ENCODE results near the gene NUDCD3.

The NUDCD3 gene

DNA sequence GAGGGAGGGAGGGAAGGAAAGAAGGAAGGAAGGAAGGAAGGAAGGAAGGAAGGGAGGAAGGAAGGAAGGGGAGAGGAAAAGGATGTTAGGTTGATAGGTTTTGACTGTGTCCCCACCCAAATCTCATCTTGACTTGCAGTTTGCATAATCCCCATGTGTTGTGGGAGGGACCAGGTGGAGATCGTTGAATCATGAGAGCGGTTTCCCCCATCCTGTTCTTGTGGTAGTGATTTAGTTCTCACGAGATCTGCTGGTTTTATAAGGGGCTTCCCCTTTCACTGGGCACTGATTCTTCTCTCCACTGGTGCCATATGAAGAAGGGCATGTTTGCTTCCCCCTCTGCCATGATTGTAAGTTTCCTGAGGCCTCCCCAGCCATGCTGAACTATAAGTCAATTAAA, 15.1 kb upstream of the NUDCD3 start:
- no peak for DNase-seq (ENCODE audit: low spot score)
- TF ChIP-seq, protein P1, sequence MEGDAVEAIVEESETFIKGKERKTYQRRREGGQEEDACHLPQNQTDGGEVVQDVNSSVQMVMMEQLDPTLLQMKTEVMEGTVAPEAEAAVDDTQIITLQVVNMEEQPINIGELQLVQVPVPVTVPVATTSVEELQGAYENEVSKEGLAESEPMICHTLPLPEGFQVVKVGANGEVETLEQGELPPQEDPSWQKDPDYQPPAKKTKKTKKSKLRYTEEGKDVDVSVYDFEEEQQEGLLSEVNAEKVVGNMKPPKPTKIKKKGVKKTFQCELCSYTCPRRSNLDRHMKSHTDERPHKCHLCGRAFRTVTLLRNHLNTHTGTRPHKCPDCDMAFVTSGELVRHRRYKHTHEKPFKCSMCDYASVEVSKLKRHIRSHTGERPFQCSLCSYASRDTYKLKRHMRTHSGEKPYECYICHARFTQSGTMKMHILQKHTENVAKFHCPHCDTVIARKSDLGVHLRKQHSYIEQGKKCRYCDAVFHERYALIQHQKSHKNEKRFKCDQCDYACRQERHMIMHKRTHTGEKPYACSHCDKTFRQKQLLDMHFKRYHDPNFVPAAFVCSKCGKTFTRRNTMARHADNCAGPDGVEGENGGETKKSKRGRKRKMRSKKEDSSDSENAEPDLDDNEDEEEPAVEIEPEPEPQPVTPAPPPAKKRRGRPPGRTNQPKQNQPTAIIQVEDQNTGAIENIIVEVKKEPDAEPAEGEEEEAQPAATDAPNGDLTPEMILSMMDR (IDR thresholded peaks at IDR 0.05): no peak
- Histone ChIP-seq H3K27ac (no peak overlapping the region), H3K4me3 (no peak overlapping the region)

- H3K4me3 ChIP-seq: no peak overlapping the region
- TF ChIP-seq, protein P1 (IDR thresholded peaks at IDR 0.05): no peak
- no peak overlapping the region for H3K27ac ChIP-seq
- DNase-seq (ENCODE audit: low spot score): no peak
Observed at GRCh38 chr7:44498230-44498954, 7.9 kb upstream of the NUDCD3 start.

DNA sequence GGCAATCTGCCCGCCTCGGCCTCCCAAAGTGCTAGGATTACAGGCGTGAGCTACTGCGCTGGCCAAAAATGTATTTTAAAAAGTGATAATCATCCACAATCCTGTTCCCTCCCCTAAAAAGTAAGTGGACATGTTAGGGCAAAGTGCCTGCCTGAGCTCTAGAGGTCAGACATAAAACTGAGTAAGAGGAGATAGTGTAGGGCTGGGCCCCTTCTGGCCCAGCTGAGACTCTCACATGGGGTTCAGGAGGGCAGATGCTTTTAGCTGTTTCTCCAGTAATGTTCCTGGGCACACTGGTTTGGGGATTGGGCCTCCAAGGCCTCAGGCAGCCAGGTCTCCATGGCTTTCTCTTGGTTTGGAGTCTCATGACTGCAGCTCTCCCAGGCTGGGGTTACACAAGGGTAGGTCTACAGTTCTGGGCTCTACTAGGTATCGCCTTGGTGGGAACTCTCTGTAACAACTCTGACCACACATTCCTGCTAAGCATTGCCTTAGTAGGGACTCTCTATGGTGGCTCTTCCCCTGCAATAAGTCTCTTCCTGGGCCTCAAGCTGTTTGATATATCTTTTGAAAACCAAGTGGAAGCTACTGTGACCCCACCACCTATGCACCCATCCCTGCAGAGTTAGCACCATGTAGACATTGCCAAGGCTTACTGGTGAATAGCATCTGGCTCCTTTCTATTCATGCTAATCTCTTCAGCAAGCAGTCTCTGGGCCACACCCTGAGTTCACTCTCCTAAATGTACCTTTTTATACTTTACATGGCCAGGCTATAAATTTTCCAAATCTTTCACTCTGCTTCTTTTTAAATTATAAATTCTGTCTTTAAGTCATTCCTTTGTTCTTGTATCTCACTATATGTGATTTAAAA, 6.9 kb upstream of the NUDCD3 start:
- TF ChIP-seq, protein P1 (IDR thresholded peaks at IDR 0.05): no peak
- DNase-seq (ENCODE audit: low spot score): no peak
- H3K27ac ChIP-seq: no peak overlapping the region
- H3K4me3 ChIP-seq: no peak overlapping the region

GRCh38 chr7:44496385-44496784, 5.9 kb upstream of the NUDCD3 start:
- no peak overlapping the region for H3K4me3 ChIP-seq
- no peak for DNase-seq (ENCODE audit: low spot score)
- TF ChIP-seq, protein P1 (IDR thresholded peaks at IDR 0.05): no peak
- no peak overlapping the region for H3K27ac ChIP-seq

DNA sequence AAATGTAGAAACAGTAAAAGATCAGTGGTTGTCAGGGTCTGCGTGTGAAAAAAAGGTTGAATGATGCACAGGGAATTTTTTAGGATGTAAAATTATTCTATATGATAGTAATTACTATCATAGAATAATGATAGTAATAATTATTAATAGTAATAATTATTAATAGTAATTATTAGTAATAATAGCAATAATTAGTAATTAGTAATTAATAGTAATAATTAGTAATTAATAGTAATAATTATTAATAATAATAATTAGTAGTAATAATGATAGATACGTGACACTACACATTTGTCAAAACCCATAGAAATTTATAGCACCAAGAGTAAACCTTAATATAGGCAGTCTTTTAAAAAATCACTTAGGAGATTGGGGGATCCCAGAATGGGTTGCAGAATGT, 4.5 kb upstream of the NUDCD3 start:
- Histone ChIP-seq H3K27ac (no peak overlapping the region), H3K4me3 (no peak overlapping the region)
- TF ChIP-seq, protein P1 (IDR thresholded peaks at IDR 0.05): no peak

DNA sequence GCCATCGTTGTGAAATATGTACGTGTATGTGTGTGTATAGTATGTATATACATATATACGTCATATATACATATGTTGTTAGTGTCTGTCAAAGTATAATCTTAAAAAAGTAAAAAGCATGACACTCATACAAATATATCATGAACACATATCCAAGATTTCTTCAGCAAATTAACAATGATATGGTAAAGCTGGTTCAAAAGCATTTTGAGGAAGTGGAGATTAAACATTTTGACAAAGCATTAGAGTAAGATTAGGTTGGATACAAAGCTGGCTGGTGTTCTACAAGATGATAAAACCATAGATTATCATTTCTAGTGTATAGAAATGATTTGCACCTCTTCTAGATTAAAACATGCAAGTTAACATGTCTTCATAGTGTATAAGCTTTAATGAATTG, 771 bp upstream of the NUDCD3 start:
- TF ChIP-seq, protein P1 (IDR thresholded peaks at IDR 0.05): no peak
- DNase-seq (ENCODE audit: low spot score): no peak
- H3K27ac ChIP-seq: peak overlapping the region; percentile 96 to 98

More for the DNA sequence above, 4.5 kb upstream of the NUDCD3 start:
- DNase-seq (ENCODE audit: low spot score): no peak

More for the DNA sequence above, 771 bp upstream of the NUDCD3 start:
- H3K4me3 ChIP-seq: peak overlapping the region; percentile 99
